ENCODE measurements around the gene USP36.

- TF ChIP-seq POLR2AphosphoS5 (IDR thresholded peaks at IDR 0.05) (no peak), CTCF (IDR thresholded peaks at IDR 0.05) (no peak)
These were observed 80.7 kb downstream of the USP36 start for GRCh38 chr17:78759969-78760352.

Data from prostate gland (tissue), 2 donors.